Fibroblast of lung (primary cell): ENCODE results near the gene COA4.

Source experiments
- EZH2 ChIP-seq: IDR thresholded peaks from 2 replicates; pipeline ENCODE4 v1.5.1; 2012; ENCODE audit warnings: low read length, control low read depth, mild to moderate bottlenecking; ENCODE audit errors: missing control alignments
- TF ChIP-seq, protein P1 (sequence below), 2 donors: IDR thresholded peaks in 1 of 2; conservative IDR thresholded peaks in 1 of 2; 1 replicate in 1 of 2; 2 replicates in 1 of 2; pipeline ENCODE4 v1.5.1; 2011 to 2012; ENCODE audit warnings: low read length in 2 of 2, control low read depth in 1 of 2, inconsistent platforms in 1 of 2, low read depth in 1 of 2, mild to moderate bottlenecking in 1 of 2

GRCh38 chr11:73916435-73916834, 39.8 kb upstream of the COA4 start:
- TF ChIP-seq EZH2: no peak
- TF ChIP-seq, protein P1, sequence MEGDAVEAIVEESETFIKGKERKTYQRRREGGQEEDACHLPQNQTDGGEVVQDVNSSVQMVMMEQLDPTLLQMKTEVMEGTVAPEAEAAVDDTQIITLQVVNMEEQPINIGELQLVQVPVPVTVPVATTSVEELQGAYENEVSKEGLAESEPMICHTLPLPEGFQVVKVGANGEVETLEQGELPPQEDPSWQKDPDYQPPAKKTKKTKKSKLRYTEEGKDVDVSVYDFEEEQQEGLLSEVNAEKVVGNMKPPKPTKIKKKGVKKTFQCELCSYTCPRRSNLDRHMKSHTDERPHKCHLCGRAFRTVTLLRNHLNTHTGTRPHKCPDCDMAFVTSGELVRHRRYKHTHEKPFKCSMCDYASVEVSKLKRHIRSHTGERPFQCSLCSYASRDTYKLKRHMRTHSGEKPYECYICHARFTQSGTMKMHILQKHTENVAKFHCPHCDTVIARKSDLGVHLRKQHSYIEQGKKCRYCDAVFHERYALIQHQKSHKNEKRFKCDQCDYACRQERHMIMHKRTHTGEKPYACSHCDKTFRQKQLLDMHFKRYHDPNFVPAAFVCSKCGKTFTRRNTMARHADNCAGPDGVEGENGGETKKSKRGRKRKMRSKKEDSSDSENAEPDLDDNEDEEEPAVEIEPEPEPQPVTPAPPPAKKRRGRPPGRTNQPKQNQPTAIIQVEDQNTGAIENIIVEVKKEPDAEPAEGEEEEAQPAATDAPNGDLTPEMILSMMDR (conservative IDR thresholded peaks at IDR 0.05 in 1 of 2, IDR thresholded peaks at IDR 0.05 in 1 of 2; ENCODE audit: low read depth in 1 of 2, low read length in 2 of 2): no peak
